Activated T-cell treated with anti-CD3 and anti-CD28 coated beads, Interleukin-2, amount 50 U/mL, for 1 hour (primary cell): ENCODE measurements around the gene GAB4.
"Not testable (repeated sequence)": the region's sequence is repeated elsewhere in the genome, so short reads cannot be mapped to it uniquely, and the experiment has no call there.

Source experiments
- DNase-seq: peaks from one replicate; pipeline ENCODE4 v3.0.0-alpha.2; 2020

The GAB4 gene

DNA sequence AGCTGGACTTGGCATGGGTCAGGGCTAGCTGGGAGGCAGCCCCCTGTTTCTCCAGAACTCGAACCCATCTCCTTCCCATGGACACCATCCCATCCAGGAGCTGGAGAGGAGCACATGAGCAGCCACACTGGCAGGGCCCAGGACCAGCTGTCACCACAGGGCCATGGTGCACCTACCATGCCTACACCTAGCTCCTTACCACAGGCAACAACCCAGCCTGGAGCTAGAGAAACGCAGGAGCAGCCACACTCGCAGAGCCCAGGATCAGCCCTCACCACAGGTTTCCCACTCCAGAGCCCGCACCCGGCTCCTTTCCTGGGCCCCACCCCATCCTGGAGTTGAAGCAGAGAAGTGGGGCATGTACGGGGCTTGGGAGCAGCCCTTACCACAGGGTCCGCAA, 50.2 kb downstream of the GAB4 start:
- DNase-seq = no peak

DNA sequence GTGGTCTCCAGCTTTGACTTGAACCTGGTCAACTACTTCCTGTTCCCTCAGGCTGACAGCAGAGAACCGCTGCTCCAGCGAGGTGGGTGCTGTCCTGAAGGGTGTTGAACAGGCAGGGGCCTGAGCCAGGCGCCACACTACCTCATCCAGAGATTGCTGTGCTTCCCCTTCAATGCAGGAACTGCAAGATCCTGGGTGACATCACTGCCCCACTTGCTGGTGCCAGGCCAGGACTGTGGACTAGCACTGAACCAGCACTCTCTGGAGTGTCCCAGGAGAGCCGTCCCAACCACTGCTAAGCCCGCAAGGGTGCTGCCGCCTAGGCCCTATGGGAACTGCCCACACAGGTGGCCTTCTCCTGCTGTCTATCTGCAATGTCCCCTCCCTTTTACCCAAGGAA, 51.7 kb downstream of the GAB4 start:
- DNase-seq = no peak

DNA sequence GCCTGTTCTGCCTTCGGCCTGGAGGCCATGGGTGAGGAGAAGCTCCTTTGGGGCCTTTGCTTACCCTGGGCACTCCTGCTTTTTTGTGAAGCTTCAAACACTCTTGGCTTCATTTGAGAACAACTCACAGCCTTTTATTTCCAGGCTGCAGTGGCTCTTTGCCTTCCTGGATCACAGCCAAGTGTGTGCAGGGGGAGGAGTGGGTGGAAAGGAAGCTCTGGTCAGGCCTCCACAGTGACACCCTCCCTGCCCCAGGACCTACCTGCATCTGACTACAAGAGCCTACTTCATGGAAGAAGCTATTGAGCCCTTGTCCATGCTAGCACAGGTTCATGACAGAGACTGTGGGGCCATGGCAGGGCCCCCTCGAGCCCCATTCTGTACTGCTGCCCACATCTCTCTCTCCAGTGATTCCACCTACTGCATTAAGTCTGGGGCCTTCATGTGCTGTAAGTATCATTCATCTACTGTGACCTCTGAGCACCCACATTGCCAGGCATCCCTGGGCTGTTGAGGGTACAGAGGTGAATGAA, 52.3 kb downstream of the GAB4 start:
- no peak for DNase-seq

DNA sequence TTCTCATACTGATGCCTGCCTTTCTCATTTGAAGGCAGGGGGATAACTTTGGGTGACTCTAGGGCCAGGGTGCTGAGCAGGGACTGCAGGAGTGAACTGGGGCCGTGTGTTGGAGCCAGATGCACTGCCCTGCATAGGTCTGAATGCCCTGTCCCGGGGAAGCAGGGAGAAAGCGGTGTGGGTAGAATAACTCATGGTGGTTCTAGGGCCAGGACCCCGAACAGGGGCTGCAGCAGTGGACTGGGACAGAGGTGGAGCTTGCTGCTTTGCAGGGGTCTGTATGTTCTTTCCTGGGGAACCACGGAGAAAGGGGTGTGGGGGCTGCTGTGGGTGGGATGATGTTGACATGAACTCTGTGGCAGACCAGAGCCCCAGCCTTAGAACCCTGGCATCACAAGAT, 52.9 kb downstream of the GAB4 start:
- no peak for DNase-seq

DNA sequence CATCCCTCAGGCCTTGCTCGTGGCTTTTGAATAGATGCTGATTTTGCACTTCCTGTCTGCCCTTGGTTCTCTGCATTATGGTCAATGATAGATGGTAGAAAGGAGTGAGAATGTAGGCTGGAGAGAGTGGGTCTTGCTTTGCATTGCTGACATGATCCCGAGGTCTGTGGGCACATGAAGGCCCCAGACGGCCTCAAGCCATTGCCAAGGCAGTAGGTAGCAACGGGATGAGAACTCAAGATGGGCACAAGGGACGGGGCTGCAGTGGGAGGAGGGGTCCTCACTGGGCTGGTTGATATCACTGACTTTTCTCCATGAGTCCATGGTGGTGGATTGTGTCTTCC, 54.0 kb downstream of the GAB4 start:
- no peak for DNase-seq

DNA sequence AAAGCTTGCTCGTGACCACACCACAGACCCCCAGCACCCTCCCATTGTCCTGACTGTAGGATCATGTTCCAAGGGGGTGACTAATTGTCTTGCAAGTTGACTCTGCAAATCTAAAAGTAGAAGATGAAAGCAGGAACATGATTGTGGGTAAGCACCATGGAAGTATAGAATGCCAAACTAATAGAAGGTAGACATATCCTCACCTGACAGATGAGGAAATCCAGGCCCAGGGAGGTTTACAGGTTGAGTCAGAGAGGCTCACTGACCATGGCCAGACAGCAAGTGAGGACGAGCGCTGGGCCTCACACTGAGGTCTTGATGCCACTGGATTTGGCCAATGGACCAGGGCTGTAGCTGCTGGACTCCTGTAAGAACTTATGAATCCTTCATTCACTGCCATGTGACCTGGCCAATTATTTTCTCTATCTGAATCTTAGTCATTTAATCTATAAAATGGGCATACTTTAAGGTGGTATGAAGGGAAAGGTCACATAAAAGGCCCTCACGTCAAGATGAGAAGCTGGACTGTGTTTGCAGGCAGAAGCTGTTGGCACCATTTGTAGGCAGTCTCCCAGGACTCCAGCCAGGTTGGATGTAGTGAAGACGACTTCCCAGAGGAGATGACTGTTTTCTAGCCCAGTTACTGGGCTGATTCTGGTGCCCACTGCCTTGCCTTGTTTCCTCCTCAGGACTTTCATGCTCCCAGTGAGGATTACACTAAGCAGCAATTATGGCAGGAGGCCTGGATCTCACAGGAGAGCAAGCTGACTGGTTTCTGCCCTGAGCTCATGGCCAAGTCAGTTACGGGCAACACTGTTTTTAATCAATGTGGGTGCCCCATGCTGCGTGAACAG, 54.6 kb downstream of the GAB4 start:
- no peak for DNase-seq

DNA sequence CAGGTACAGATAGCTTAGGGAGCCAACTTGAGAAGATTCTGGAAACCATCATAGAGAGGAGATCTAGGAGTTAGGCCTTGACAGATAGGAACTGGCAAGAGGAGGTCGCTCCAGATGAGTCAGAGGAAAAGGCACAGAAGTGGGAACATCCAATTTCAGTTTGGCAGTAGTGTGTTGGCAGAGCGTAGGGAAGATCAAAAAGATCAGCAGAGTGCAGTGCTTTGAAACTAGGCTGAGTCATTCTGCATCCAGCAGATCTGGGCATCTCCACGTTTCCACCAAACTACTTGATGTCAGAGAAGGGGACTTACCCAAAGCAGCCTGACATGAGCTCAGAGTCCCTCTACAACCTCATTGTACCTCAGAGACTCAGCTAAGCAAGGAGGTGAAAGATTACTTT, 58.5 kb downstream of the GAB4 start:
- DNase-seq = no peak

DNA sequence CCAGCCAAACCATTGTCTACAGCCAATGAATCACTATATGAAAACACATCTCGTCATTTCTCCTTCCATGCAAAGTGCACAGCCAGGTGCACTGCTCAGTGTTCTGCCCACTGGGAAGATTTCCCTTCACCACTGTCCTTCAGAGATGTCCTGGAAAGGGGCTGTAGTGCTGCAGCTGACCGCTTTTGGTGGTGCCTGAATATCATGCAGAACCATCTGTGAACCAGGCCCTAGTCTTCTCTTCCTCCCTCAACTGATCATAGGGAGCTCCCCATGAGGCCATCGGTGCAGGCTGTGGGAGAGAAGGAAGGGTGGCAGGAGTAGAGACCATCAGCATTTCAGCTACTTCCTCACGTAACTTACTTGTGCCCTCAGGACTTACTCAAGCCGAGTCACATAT, 70.2 kb downstream of the GAB4 start:
- no peak for DNase-seq

DNA sequence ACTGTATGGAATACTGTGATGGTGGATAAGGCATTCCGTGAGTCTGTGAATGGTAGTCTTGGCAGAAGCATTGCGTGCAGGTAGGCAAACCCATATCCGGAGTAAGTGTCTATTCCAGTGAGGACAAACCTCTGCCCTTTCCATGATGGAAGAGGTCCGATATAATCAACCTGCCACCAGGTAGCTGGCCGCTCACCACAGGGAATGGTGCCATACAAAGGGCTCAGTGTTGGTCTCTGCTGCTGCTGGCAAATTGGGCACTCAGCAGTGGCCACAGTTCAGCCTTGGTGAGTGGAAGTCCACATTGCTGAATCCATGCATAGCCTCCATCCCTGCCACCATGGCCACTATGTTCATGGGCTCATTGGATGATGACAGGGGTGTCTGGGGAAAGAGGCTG, 70.8 kb downstream of the GAB4 start:
- DNase-seq = not testable (repeated sequence)

DNA sequence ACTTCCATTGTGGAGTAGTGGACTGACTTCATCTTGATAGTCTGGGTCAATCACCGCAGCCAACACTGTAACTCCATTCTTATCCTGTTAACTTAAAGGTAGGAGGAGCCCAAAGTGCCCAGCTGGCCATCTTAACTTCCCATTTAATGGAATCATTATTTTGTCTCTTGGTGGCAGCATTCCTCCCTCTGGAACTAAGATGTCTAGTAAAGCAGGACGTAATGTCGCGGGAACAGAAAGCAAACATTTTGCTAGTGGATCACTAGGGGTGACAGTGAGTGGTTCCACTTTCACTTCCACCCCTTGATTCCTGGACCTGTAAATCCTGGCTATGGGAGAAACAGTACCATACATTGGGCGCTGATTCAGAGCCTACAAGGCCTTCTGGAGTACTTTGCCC, 71.4 kb downstream of the GAB4 start:
- no peak for DNase-seq

DNA sequence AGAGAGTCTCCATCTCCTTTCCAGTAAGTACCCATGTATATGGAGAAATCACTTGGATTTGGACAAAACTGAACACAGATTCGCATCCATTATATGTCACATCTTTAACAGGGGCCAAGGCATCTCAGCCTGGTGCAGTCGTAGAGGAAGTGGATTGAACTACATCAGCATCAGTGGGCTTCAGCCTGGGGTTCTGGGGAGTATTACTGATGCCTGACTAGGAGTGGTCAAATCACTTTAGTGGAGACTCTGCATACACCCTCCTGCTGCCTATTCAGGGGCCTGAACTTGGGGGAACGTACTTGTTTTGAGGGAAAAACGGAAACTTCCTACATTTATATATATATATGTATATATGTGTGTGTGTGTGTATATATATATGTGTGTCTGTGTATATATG, 72.8 kb downstream of the GAB4 start:
- DNase-seq = no peak

DNA sequence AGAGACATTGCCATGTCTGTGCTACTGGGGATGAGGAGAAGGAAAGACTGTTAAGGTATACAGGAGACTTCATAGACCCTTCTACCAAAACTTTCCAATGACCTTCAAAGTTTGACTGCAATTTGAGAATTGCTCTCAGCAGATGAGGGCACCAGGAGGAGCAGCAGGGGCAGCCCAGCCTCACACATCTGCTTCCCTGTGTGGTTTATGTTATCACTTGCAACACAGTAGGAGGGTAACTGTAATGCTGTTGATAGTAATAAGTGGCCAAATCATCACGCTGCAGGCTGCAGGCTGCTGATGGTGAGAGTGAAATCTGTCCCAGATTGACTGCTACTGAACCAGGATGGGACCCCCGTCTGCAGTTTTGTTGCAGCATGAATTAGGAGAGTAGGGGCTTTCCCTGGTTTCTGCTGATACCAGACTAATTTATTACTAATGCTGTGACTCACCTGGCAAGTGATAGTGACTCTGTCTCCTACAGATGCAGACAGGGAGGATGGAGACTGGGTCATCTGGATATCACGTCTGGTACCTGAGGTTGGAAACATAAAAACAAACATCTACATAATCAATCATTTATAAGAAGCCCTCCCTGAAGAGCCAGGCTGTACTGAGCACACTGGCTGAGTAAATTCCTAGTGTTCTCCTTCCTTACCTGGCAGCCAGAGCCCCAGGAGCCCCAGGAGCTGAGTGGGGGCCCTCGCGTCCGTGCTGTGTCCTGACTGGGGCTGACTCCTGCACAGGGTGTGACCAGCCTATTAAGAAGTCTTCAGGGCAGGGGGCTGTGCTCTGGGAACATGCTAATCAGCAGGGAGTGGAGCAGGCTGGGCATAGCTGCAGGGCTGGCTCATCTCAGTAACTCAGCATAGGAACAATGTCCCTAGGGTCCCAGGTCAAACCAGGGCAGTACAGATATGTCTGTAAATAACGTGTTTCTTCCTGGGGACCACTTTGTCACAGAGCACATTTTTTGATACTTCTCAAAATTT, 74.4 kb downstream of the GAB4 start:
- DNase-seq = no peak

DNA sequence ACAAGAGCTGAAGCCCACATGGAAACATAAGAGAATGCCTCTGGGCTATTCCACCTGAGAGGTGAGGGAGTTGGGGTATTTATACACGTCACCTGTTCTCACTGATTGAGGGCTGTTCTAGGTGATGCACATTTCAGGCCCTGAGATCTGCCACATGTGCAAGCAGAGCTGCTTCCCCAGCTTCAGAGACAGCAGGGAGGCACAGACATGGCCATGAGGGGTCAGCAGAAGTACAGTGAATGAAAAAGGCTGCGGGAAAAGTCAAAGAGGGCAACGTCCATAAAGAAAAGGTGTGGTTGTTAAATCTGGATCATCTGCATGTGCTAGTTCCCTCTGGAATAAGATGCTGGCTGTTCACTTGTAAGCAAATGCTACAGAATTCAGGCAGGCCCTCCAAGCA, 75.4 kb downstream of the GAB4 start:
- no peak for DNase-seq

DNA sequence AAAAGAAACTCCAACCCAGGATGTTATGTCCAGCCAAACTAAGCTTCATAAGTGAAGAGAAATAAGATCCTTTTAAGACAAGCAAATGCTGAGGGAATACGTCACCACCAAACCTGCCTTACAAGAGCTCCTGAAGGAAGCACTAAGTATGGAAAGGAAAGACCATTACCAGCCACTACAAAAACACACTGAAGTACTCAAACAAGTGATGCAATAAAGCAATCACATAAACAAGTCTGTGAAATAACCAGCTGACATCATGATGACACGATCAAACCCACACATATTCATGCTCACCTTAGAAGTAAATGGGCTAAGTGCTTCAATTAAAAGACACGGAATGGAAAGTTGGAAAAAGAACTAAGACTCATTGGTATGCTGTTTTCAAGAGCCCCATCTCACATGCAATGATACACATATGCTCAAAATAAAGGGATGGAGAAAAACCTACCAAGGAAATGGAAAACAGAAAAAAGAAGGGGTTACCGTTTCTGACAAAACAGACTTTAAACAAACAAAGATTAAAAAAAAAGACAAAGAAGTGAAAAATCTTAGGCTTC, 82.5 kb downstream of the GAB4 start:
- DNase-seq = no peak

DNA sequence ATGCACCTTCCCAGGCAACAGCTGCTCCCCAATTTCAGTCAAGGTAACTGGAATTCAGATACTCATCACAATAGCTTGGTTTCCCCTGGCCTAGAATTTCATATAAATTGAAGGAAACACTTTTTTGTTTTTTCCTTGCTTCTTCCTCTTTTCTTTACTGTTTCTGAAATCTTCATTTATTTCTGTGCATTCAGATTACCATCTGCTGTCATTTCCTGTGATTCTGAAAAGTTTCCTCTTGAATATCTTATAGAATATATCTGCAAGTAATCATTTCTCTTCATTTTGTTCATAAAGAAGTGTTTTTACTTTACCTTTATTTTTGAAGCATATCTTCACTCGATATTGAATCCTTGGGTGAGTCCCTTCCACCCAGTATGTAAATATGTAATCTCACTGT, 85.3 kb downstream of the GAB4 start:
- no peak for DNase-seq

DNA sequence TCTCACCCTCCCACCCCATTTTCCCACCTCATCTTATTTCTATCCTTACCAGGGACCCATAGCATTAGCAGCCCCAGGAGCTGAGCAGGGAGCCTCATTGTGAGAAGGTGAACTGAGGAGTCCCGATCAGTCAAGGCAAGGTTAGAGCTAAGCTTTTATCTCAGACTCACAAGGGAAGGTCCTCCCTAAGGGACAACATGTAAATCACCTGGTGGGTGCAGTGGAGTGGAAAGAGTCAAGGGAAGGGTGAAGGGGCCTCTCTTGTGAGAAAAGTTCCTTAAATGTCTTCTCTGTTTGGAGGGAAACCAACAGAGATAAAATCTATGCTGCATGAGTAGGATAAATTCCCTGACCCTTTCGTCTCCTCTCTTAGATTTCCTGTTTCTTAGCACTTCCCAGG, 85.9 kb downstream of the GAB4 start:
- DNase-seq = no peak

DNA sequence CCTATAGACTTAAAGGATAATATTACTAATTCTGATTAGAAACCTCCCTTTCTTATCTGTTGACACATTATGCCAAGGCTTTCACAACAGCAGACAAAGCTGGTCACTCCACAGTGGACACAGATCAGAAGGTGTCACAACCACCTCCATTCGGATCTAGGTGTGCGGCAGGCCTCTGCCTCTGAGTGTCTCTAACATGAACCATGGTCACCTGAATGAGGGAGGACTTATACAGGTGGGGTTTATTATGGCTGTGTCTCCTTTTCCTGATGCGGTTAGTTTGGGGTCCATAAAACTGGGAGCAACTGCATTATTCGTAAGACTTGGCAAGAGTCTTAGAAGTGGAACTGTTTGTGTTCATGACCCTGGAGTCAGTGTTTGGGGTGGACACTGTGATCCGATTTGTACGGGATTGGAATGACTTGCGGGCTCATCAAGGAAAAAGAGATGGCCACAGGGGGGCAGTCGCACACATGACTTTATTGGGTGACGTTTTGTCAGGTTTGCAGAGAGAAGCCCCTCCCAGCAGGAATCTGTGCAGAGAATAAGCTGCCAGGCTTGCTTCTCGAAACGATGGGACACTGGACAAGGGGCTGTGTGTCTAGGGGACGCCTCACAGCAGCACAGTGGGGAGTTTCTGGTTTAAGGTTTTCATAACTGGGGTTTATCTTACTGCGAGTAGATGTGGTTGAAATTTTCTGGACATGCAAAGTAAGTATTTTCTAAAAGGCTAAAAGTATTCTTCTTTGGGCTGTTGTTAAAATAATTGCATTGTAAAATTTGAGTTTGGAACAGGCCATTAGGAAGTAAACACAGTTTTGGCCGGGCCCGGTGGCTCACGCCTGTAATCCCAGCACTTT, 90.6 kb downstream of the GAB4 start:
- DNase-seq = peak; percentile 46

DNA sequence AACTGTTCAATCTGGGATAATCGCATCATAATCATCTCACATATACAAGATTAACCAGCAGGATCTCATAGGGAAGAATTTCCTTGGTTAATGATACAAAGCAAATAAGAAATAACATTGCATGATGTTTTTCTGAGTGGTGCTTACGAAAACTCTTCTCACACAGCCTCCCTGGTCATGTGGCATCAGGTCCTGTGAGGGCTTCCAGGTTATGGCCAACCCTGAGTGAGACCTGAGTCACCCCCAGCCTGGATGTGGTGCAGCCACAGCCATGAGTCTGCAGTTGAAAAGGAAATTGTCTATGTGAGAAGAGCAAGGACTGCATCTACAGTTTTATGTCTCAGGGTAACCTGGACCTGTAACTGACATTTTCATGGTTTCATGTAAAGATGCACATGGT, 92.3 kb downstream of the GAB4 start:
- no peak for DNase-seq

DNA sequence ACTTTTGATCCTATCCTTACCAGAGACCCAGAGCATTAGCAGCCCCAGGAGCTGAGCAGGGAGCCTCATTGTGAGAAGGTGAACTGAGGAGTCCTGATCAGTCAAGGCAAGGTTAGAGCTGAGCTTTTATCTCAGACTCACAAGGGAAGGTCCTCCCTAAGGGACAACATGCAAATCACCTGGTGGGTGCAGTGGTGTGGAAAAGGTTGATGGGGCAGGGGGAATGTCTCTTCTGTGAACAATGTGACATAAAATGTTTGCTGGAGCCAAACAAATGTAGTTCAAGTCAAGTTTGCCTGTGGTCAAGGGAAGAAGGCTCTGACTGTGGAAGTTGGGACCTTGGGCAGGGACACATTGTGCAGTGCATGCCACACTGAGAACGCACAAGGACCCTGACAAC, 93.1 kb downstream of the GAB4 start:
- DNase-seq = not testable (repeated sequence)

DNA sequence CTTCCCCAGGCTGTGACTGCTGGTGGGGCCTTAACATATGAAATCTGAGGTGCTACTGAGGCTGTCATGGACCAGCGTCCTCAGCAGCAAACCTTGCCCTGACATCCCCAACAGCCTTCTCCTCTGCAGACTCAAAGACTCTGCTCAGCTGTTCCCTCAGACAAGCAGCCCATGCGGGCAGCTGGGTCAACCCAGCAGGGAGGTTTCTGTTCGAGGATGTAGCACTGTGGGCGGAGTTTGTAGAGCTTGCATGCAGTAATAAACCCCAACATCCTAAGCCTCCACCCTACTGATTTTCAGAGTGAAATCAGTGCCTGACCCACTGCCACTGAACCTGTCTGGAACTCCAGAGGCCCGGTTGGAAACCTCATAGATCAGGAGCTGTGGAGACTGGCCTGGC, 94.0 kb downstream of the GAB4 start:
- DNase-seq = no peak

DNA sequence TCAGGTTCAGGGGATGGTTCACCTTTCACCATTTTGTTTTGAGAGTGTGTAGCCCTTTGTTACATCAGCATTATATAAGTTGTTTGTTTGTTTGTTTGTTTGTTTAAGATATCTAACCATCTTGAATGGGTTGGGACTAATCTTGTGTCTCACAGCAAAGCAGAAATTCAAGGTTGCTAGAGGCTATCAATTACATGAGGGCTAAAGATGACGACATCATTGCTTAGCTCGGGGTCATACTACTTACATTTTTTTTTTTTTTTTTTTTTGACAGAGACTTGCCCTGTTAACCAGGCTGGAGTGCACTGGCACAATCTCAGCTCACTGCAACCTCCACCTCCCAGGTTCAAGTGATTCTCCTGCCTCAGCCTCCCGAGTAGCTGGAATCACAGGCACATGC, 95.7 kb downstream of the GAB4 start:
- DNase-seq = no peak
